Colonic mucosa (tissue), 4 donors: ENCODE data around the gene PRKAR1B. TPM values are rescaled to one million over a fixed set of nuclear protein-coding genes. Genes with fewer than 3 reads are reported as not detected.

Experiments used
- DNase-seq: peaks from one replicate; pipeline ENCODE4 v3.0.0-alpha.2; 2020
- H3K27ac ChIP-seq: fragments of 200-600 bp; one replicate; pipeline ENCODE4 v1.8.0; 2021
- H3K27me3 ChIP-seq: fragments of 200-600 bp; one replicate; pipeline ENCODE4 v1.8.0; 2021
- H3K36me3 ChIP-seq: fragments of 200-600 bp; one replicate; pipeline ENCODE4 v1.8.0; 2021
- H3K4me1 ChIP-seq: fragments of 200-600 bp; one replicate; pipeline ENCODE4 v1.8.0; 2021; ENCODE audit warnings: mild to moderate bottlenecking
- H3K4me3 ChIP-seq: fragments of 200-600 bp; one replicate; pipeline ENCODE4 v1.8.0; 2021
- H3K9ac ChIP-seq, 2 donors: one replicate each; pipeline ENCODE4 v1.7.0; 2013; ENCODE audit warnings: control low read depth in 2 of 2, low read depth in 2 of 2, low read length in 2 of 2
- H3K9me3 ChIP-seq: fragments of 200-600 bp; one replicate; pipeline ENCODE4 v1.8.0; 2021
- intact Hi-C: fragments of 100-400 bp; cut with DNase I; formaldehyde crosslinking; loops from one replicate; pipeline ENCODE4 v1.14.1; 2022
- total RNA-seq, 2 donors: library from RNA; stranded (reverse); fragmentation: NEBNext Ultra II Directional in 1 of 2; extraction: Animal tissue kit (Norgen Biotek cat#: 25700) in 1 of 2; gene quantifications; one replicate each; pipeline ENCODE4 v1.2.1, GENCODE V29; 2021
- TF ChIP-seq, protein P1 (sequence below): fragments of 200-600 bp; IDR thresholded peaks from one replicate; pipeline ENCODE4 v1.8.0; 2022; ENCODE audit warnings: antibody characterized with exemption, mild to moderate bottlenecking
- donor health status: healthy.
- donor health status: DM: no; HTN: no; CAD: no.
- donor health status: DM: no; HTN: no; CAD: no.

PRKAR1B gene
- total RNA-seq, 2 donors from 2014 or later: 19.2 to 32.8 TPM

DNA sequence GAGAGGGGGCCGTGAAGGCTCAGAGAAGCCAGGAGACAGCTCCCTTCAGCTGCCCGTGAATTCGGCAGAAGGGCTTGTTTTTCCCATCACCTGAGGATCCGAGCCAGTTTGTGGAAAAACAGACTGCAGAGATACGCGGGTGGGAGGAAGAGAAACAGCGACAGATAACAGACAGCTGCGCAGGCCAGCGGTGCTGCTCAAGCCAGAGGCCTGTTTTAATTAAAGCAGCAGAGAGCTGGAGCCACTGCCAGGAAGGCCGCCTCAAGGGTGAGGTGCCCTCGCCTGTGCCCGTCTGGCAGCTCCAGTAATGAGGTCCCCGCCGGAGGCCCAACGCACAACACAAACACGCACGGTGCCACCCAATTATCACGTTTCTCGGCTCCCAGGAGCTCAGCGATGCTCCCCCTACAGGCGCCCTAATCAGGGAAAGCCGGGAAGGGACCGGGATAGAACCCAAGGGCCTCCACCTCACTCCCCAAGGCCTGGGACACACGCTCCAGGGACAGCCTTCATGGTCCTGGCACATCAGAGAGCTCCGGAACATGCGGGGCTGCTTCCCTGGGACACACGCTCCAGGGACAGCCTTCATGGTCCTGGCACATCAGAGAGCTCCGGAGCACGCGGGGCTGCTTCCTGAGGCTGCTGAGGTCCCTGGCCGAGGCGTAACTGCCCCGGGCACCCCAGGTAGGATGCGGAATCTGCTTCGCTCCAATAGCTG, 61.2 kb downstream of the PRKAR1B start:
- no peaks in the 10 kb centered on the region for H3K27me3 ChIP-seq
- TF ChIP-seq, protein P1, sequence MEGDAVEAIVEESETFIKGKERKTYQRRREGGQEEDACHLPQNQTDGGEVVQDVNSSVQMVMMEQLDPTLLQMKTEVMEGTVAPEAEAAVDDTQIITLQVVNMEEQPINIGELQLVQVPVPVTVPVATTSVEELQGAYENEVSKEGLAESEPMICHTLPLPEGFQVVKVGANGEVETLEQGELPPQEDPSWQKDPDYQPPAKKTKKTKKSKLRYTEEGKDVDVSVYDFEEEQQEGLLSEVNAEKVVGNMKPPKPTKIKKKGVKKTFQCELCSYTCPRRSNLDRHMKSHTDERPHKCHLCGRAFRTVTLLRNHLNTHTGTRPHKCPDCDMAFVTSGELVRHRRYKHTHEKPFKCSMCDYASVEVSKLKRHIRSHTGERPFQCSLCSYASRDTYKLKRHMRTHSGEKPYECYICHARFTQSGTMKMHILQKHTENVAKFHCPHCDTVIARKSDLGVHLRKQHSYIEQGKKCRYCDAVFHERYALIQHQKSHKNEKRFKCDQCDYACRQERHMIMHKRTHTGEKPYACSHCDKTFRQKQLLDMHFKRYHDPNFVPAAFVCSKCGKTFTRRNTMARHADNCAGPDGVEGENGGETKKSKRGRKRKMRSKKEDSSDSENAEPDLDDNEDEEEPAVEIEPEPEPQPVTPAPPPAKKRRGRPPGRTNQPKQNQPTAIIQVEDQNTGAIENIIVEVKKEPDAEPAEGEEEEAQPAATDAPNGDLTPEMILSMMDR: no peak
- no peaks in the 10 kb centered on the region for H3K36me3 ChIP-seq
- no peak overlapping the region for H3K9ac ChIP-seq
- no peaks in the 10 kb centered on the region for H3K9me3 ChIP-seq
- no peak for DNase-seq
- no peak overlapping the region for H3K4me3 ChIP-seq
- H3K4me1 ChIP-seq: no peaks in the 10 kb centered on the region
- intact Hi-C loops: no loop called here
- no peak overlapping the region for H3K27ac ChIP-seq

DNA sequence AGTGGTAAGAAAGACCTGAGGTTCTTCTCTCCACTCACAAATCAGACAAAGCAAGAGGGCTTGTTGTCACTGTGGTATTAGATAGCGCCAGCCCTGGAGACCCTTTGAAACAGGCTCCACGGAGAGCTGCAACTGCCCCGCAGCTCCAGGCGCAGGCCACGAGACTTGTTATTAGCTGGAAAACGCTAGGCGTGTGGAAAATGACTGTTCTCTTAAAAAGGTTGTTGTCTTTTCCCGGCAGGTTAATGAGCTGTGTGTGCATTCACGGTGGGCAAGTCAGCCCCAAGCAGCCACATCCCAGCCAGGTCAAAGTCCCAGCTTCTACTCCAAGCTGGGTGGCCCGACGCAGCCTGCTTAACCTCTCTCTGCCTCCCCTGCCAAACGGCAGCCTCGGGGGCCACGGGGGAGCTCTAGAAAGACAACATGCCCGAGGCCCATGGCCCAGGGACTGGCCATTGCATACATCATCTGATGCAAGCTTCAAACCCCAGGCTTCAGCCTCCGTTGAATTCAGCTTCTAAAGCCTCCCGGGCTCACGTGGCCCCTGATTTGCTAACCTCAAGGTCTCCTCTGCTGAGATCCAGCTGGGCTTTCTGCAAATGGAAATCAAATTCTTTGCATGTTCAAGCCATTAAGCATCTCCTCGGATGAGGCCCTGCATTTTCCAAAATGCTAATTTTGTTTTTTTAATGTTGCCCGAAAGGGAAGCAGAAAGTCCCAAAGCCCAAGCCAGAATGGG, 61.9 kb downstream of the PRKAR1B start:
- TF ChIP-seq, protein P1: no peak
- no peaks in the 10 kb centered on the region for H3K27me3 ChIP-seq
- DNase-seq: no peak
- intact Hi-C loops: no loop called here
- H3K9ac ChIP-seq: no peak overlapping the region
- H3K36me3 ChIP-seq: no peaks in the 10 kb centered on the region
- no peak overlapping the region for H3K27ac ChIP-seq
- no peak overlapping the region for H3K4me3 ChIP-seq
- H3K4me1 ChIP-seq: no peaks in the 10 kb centered on the region
- no peaks in the 10 kb centered on the region for H3K9me3 ChIP-seq

DNA sequence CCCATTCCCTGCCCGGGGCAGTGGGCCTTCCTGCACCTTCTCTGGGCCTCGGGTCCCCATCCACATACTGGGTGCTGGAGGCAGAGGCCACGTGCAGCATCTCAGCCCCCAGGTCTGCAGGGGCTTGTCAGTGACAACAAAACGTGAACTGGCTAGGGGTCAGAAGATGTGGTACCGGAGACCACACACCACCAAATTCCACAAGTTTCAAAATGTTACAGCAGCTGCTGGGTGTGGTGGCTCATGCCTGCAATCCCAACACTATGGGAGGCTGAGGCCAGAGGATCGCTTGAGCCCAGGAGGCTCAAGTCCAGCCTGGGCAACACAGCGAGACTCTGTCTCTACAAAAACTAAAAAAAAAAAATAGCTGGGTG, 62.7 kb downstream of the PRKAR1B start:
- Histone ChIP-seq H3K27ac (no peak overlapping the region), H3K4me1 (no peaks in the 10 kb centered on the region), H3K36me3 (no peaks in the 10 kb centered on the region), H3K9me3 (no peaks in the 10 kb centered on the region), H3K27me3 (no peaks in the 10 kb centered on the region), H3K4me3 (no peak overlapping the region), H3K9ac (no peak overlapping the region)
- TF ChIP-seq, protein P1: no peak
- DNase-seq: no peak
- intact Hi-C loops: no loop called here

DNA sequence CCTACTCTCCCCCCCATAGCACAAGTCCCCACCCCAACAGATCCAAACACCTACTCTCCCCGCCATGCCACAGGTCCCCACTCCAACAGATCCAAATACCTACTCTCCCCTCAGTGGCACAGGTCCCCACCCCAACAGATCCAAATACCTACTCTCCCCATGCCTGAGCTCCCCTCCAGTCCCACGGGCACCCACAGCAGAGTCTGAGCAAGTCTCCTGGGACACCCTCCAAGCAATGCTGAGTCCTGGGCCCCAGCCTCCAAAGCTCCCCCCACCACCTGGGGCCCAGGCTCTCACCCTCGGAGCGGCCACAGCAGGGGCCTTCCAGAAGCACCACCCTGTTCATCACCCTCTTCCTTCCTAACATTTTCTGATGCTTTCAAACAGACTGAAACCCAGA, 64.5 kb downstream of the PRKAR1B start:
- no peaks in the 10 kb centered on the region for H3K9me3 ChIP-seq
- no peak overlapping the region for H3K27ac ChIP-seq
- no peak overlapping the region for H3K9ac ChIP-seq
- TF ChIP-seq, protein P1: no peak
- DNase-seq: no peak
- intact Hi-C loops: no loop called here
- H3K4me1 ChIP-seq: no peaks in the 10 kb centered on the region
- H3K36me3 ChIP-seq: no peaks in the 10 kb centered on the region
- no peaks in the 10 kb centered on the region for H3K27me3 ChIP-seq
- no peak overlapping the region for H3K4me3 ChIP-seq

DNA sequence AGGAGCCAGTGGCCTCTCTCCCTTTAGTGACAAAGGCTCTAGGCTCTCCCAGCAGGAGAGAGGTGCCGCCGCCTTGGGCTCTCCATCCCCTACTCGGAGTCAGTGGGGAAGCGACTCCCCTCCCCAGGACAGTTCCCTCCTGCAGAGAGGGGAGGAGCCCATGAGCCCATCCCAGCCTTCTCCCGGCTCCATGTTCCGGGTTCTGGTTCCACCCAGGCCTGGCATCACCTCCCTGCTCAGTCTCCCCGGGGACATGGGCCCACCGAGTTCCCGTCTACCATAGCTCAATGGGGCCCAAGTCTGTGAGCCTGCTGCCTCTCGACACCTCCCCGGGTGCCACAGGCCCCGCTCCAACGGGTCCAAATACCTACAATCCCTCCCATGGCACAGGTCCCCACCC, 67.1 kb downstream of the PRKAR1B start:
- no peak for DNase-seq
- no peaks in the 10 kb centered on the region for H3K9me3 ChIP-seq
- no peak overlapping the region for H3K4me3 ChIP-seq
- no peaks in the 10 kb centered on the region for H3K4me1 ChIP-seq
- no peaks in the 10 kb centered on the region for H3K27me3 ChIP-seq
- no peak overlapping the region for H3K27ac ChIP-seq
- no peaks in the 10 kb centered on the region for H3K36me3 ChIP-seq
- intact Hi-C loops: no loop called here
- TF ChIP-seq, protein P1: no peak
- H3K9ac ChIP-seq: no peak overlapping the region
